ENCODE measurements around the gene TLCD3B.

The TLCD3B gene

DNA sequence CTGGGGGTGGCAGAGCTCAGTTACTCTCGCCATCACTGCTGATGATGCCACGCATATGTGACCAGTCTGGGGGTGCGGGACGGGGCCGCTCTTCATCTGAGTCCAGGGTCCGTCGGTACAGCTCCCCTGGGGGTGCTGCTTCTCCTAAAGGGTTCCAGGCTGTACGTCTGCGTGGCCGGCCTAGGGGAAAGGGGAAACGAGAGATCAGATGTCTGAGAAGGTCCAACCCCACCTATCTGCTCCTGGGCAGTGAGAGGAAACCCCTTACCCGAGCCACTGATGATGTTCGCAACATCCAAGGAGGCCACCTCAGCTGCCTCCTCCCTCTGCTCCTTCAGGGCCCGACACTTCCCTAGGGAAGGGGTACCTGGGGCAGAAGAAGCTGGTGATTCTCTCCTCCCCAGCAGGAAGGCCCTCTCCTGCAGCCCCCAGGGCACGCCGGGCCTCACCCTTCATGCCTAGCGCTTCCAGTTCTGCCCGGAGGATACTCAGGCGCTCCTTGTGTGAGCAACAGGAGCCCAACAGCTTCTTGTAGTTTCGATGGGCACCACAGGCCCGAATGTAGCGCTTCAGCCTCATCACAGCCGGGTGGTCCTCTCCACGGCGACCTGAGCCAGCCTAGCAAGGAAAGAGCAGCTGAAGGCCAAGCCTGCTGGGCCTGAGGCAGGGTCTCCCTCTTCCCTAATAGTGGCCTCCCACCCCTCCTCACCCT is 37.7 kb downstream of the TLCD3B start:
- H3K4me3 Mint-ChIP-seq = no peak overlapping the region
- no peak for ATAC-seq
- H3K4me1 Mint-ChIP-seq = peaks cover 30% of the 10 kb centered on the region
- no peak overlapping the region for H3K27ac Mint-ChIP-seq
- no peaks in the 10 kb centered on the region for H3K9me3 Mint-ChIP-seq
- no peaks in the 10 kb centered on the region for H3K27me3 Mint-ChIP-seq
- peaks cover 33% of the 10 kb centered on the region for H3K36me3 Mint-ChIP-seq

DNA sequence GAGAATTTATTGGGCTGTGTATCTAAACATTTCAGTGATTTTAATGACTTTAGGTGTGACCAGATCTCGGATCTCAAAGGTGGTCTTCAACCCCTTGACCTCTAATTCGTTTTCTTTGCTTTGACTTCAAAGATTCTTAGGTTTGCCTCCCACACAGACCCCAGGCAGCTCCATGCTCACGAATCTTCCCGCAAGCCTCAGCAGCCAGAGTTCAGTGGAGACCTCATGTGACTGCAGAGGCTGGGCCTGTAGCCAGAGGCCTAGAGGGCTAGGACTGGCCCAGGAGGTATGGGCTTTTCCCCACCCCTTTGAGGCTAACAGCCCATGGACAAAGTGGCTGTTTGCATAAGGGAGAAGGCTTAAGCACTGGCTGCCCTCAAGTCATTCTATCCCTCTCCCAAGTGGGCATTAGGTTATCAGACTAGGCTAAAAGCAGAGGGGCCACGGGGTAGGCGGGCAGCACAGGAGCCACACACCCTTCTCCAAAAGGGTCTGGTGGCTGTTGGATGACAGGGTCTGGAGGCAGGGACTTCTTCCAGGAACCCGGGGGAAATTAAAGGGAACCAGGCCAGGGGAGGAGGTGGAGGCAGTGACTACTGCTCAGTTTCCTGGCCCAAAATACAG is 38.6 kb downstream of the TLCD3B start:
- H3K36me3 Mint-ChIP-seq = peaks cover 40% of the 10 kb centered on the region
- no peak for ATAC-seq
- H3K4me1 Mint-ChIP-seq = peaks cover 30% of the 10 kb centered on the region
- H3K4me3 Mint-ChIP-seq = no peak overlapping the region
- no peaks in the 10 kb centered on the region for H3K27me3 Mint-ChIP-seq
- H3K9me3 Mint-ChIP-seq = no peaks in the 10 kb centered on the region
- H3K27ac Mint-ChIP-seq = no peak overlapping the region

DNA sequence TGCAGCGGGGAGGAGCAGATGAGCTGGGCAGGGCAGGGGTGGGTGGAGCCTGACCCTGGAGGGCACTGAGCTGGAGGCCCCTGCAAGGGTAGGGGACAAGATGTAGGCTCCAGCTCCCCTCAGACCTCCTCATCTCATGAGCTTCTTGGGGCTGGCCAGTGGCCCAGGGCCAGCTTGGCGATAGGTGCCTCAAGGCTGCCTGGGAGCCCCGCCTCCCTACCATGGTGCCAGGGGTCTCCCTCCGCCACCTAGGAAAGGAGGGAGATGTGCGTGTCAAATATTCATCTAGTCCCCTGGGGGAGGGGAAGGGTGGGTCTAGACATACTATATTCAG is 39.5 kb downstream of the TLCD3B start:
- H3K4me3 Mint-ChIP-seq = no peak overlapping the region
- peaks cover 24% of the 10 kb centered on the region for H3K4me1 Mint-ChIP-seq
- H3K27ac Mint-ChIP-seq = no peak overlapping the region
- ATAC-seq = no peak
- no peaks in the 10 kb centered on the region for H3K27me3 Mint-ChIP-seq
- peaks cover 43% of the 10 kb centered on the region for H3K36me3 Mint-ChIP-seq
- no peaks in the 10 kb centered on the region for H3K9me3 Mint-ChIP-seq

DNA sequence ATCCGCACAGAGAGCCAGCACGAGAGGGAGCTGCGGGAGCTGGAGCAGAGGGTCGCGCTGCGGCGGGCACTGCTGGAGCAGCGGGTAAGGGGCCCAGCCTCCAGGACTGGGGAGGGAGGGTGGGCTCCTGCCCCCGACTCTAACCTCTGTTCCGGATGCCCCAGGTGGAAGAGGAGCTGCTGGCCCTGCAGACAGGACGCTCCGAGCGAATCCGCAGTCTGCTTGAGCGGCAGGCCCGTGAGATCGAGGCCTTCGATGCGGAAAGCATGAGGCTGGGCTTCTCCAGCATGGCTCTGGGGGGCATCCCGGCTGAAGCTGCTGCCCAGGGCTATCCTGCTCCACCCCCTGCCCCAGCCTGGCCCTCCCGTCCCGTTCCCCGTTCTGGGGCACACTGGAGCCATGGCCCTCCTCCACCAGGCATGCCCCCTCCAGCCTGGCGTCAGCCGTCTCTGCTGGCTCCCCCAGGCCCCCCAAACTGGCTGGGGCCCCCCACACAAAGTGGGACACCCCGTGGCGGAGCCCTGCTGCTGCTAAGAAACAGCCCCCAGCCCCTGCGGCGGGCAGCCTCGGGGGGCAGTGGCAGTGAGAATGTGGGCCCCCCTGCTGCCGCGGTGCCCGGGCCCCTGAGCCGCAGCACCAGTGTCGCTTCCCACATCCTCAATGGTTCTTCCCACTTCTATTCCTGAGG is 40.0 kb downstream of the TLCD3B start:
- no peak overlapping the region for H3K27ac Mint-ChIP-seq
- H3K9me3 Mint-ChIP-seq = no peaks in the 10 kb centered on the region
- peaks cover 19% of the 10 kb centered on the region for H3K4me1 Mint-ChIP-seq
- ATAC-seq = no peak
- no peak overlapping the region for H3K4me3 Mint-ChIP-seq
- no peaks in the 10 kb centered on the region for H3K27me3 Mint-ChIP-seq
- peaks cover 48% of the 10 kb centered on the region for H3K36me3 Mint-ChIP-seq

DNA sequence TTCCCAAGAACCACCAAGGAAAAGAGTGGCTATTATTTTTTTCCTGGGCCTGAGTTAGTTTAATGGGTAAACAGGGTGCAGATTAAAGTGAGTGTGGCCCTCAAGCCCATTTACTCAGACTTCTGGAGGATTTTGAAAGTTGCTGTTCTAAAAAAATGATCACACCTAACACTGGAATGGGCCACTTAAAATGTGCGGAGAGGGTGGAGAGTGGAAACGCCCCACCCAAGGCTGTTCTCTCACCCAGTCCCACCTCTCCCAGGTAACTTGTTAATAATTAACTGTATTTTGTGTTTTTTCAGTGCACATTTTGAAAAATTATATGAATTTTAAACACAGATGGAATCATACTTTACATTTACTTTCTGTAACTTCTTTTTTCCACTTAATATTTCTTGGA is 41.0 kb downstream of the TLCD3B start:
- peaks cover 14% of the 10 kb centered on the region for H3K4me1 Mint-ChIP-seq
- no peak overlapping the region for H3K4me3 Mint-ChIP-seq
- no peaks in the 10 kb centered on the region for H3K9me3 Mint-ChIP-seq
- no peaks in the 10 kb centered on the region for H3K27me3 Mint-ChIP-seq
- H3K36me3 Mint-ChIP-seq = peaks cover 58% of the 10 kb centered on the region
- H3K27ac Mint-ChIP-seq = no peak overlapping the region
- ATAC-seq = no peak

DNA sequence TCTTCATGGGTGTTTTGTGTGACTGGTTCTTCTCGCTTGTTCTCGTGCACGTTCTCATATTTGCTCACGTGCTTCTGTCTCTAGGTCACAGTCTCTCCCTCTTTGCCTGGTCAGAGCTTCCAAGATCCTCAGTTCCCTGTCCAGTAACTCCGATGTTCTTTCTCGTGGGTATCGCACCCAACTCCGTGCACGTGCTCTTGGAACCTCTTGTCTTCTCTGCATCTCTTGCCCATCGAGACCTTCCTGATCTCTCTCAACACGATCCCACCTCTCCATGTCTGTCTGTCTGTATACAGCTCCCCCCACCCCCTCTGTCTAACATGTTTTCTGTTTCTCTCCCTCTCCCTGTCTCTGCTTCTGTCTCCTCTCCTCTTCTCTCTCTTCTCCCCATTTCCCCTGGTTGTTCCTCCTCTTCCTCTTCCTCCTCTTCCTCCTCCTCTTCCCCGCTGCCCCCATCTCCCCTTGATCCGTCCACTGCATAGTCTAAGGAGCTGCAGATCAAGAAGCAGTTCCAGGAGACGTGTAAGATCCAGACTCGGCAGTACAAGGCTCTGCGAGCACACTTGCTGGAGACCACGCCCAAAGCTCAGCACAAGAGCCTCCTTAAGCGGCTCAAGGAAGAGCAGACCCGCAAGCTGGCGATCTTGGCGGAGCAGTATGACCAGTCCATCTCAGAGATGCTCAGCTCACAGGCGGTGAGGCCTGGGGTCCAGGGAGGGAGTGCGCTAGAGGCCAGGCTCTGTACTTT is 41.8 kb downstream of the TLCD3B start:
- peaks cover 7% of the 10 kb centered on the region for H3K4me1 Mint-ChIP-seq
- H3K9me3 Mint-ChIP-seq = no peaks in the 10 kb centered on the region
- H3K4me3 Mint-ChIP-seq = no peak overlapping the region
- H3K36me3 Mint-ChIP-seq = peaks cover 58% of the 10 kb centered on the region
- ATAC-seq = no peak
- H3K27ac Mint-ChIP-seq = no peak overlapping the region
- no peaks in the 10 kb centered on the region for H3K27me3 Mint-ChIP-seq

DNA sequence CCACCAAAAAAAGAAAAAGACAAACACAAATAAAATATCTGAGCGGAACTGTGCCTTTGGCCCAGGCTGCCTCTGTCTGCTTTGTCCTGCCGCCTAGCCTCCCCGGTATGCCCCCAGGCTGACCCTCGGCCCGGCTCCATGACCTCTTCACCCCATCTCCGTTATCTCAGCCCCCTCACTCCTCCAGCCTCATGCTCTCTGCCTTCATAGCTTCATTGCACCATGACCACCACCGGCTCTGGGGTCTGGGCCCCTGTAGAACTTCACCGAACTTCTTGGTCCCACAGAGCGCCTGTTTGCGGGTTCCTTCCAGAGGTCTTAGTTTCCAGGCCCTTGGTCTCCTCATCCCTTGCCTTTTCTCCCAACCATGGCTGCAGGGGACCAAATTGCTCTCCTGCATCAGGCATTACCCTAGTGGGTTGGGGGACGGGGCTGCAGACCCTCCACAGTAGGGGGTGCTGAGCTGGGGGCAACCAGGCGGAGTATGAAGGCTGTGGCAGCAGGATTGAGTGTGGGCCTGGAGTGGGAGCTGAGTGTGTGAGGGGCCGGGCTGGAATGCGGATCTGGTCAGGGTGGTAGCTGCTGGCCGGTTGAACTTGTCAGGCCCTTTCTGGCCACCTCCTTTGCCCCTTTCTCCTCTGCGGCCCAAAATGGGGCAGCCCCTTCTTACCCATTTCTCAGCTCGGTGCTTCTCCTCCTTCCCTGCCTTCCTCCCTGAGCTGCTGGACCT is 42.6 kb downstream of the TLCD3B start:
- Mint-ChIP-seq H3K36me3 (peaks cover 59% of the 10 kb centered on the region), H3K27me3 (no peaks in the 10 kb centered on the region), H3K4me3 (no peak overlapping the region), H3K27ac (no peak overlapping the region), H3K4me1 (no peaks in the 10 kb centered on the region), H3K9me3 (no peaks in the 10 kb centered on the region)
- ATAC-seq = no peak

DNA sequence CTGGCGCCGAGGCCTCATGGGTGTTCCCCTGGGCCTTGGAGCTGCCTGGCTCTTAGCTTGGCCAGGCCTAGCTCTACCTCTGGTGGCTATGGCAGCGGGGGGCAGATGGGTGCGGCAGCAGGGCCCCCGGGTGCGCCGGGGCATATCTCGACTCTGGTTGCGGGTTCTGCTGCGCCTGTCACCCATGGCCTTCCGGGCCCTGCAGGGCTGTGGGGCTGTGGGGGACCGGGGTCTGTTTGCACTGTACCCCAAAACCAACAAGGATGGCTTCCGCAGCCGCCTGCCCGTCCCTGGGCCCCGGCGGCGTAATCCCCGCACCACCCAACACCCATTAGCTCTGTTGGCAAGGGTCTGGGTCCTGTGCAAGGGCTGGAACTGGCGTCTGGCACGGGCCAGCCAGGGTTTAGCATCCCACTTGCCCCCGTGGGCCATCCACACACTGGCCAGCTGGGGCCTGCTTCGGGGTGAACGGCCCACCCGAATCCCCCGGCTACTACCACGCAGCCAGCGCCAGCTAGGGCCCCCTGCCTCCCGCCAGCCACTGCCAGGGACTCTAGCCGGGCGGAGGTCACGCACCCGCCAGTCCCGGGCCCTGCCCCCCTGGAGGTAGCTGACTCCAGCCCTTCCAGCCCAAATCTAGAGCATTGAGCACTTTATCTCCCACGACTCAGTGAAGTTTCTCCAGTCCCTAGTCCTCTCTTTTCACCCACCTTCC is 43.5 kb downstream of the TLCD3B start:
- no peak for ATAC-seq
- Mint-ChIP-seq H3K9me3 (no peaks in the 10 kb centered on the region), H3K27ac (no peak overlapping the region), H3K27me3 (no peaks in the 10 kb centered on the region), H3K4me1 (no peaks in the 10 kb centered on the region), H3K36me3 (peaks cover 66% of the 10 kb centered on the region), H3K4me3 (no peak overlapping the region)

DNA sequence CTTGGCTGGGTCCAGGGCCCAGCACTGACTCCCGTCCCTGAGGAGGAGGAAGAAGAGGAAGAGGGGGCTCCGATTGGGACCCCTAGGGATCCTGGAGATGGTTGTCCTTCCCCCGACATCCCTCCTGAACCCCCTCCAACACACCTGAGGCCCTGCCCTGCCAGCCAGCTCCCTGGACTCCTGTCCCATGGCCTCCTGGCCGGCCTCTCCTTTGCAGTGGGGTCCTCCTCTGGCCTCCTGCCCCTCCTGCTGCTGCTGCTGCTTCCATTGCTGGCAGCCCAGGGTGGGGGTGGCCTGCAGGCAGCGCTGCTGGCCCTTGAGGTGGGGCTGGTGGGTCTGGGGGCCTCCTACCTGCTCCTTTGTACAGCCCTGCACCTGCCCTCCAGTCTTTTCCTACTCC is 44.1 kb downstream of the TLCD3B start:
- Mint-ChIP-seq H3K36me3 (peaks cover 69% of the 10 kb centered on the region), H3K4me1 (no peaks in the 10 kb centered on the region), H3K27ac (no peak overlapping the region), H3K4me3 (no peak overlapping the region), H3K27me3 (no peaks in the 10 kb centered on the region), H3K9me3 (no peaks in the 10 kb centered on the region)
- no peak for ATAC-seq

DNA sequence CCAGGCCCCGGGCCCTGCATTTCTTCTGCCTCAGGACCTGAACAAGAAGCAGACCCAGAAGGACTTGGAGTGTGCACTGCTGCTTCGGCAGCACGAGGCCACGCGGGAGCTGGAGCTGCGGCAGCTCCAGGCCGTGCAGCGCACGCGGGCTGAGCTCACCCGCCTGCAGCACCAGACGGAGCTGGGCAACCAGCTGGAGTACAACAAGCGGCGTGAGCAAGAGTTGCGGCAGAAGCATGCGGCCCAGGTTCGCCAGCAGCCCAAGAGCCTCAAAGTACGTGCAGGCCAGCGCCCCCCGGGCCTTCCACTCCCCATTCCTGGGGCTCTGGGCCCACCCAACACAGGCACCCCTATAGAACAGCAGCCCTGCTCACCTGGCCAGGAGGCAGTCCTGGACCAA is 44.8 kb downstream of the TLCD3B start:
- Mint-ChIP-seq H3K27ac (no peak overlapping the region), H3K4me1 (no peaks in the 10 kb centered on the region), H3K4me3 (no peak overlapping the region), H3K9me3 (no peaks in the 10 kb centered on the region), H3K27me3 (no peaks in the 10 kb centered on the region), H3K36me3 (peaks cover 69% of the 10 kb centered on the region)
- ATAC-seq = no peak

DNA sequence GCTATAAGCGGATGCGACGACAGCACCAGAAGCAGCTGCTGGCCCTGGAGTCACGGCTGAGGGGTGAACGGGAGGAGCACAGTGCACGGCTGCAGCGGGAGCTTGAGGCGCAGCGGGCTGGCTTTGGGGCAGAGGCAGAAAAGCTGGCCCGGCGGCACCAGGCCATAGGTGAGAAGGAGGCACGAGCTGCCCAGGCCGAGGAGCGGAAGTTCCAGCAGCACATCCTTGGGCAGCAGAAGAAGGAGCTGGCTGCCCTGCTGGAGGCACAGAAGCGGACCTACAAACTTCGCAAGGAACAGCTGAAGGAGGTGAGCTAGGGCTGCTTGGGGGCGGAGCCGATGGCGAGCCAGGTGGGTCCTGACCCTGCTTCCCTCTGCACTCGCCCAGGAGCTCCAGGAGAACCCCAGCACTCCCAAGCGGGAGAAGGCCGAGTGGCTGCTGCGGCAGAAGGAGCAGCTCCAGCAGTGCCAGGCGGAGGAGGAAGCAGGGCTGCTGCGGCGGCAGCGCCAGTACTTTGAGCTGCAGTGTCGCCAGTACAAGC is 45.7 kb downstream of the TLCD3B start:
- Mint-ChIP-seq H3K36me3 (peaks cover 67% of the 10 kb centered on the region), H3K4me1 (no peaks in the 10 kb centered on the region), H3K9me3 (no peaks in the 10 kb centered on the region), H3K4me3 (no peak overlapping the region), H3K27ac (no peak overlapping the region), H3K27me3 (no peaks in the 10 kb centered on the region)
- no peak for ATAC-seq

DNA sequence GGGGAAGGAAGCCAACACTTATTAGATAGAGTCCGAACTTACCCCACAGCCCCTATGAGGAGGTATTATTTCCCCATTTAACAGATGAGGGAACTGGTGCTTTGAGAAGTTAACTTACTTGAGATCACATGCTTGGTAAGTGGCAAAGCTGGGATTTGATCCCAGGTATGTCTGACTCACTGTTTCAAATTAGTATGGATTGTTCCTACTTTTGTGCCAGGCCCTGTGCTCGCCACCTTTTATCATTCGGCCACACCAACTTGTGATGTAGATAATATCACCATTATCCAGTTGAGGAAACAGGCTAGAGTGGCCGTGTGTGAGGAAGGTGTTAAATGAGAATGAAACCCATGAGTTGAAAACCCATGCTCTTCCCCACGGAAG is 46.3 kb downstream of the TLCD3B start:
- Mint-ChIP-seq H3K4me1 (no peaks in the 10 kb centered on the region), H3K4me3 (no peak overlapping the region), H3K36me3 (peaks cover 72% of the 10 kb centered on the region), H3K27me3 (no peaks in the 10 kb centered on the region), H3K27ac (no peak overlapping the region), H3K9me3 (no peaks in the 10 kb centered on the region)
- ATAC-seq = no peak

DNA sequence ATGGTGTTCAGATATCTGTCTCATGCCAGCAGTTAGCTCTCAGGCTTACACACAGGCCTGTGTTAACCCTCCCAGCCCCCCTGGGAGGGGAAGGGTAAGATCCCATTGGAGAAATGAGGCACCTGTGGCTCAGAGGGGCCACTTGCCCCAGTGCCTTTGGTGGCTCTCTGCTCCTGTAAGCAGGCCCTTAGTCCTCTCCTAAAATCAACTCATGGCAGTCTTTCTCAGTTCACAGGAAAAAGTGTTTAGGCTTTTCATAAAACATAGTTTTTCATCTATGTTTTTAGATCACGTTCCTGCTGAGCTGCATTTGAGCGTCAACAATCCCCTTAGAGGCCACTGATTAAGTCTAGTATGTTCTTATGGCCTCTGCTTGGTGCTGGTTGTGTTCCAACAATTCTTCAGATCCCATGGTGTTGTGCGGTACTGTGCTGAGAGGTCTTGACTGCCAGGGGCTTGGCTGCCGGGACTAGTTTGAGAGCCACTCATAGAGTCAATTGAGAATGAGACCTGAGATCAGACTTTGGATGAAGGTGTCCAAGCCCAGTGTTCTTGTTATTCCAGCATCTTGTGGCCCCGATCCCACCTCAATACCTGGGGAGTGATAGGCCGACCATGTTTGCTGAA is 46.8 kb downstream of the TLCD3B start:
- no peak overlapping the region for H3K4me3 Mint-ChIP-seq
- H3K9me3 Mint-ChIP-seq = no peaks in the 10 kb centered on the region
- peaks cover 72% of the 10 kb centered on the region for H3K36me3 Mint-ChIP-seq
- no peaks in the 10 kb centered on the region for H3K27me3 Mint-ChIP-seq
- H3K4me1 Mint-ChIP-seq = no peaks in the 10 kb centered on the region
- H3K27ac Mint-ChIP-seq = peak overlapping the region; percentile 7
- no peak for ATAC-seq
